AG09309 (cell line): ENCODE measurements around the gene FNDC3A.

ENCODE experiments used
- DNase-seq: peaks from one replicate; pipeline ENCODE4 v3.0.0-alpha.2; 2010; ENCODE audit warnings: low read depth
- H3K4me3 ChIP-seq: 2 replicates; pipeline ENCODE4 v1.5.1; 2011; ENCODE audit warnings: mild to moderate bottlenecking, low read depth, low read length, moderate library complexity; ENCODE audit not compliant: control insufficient read depth
- CTCF ChIP-seq: IDR thresholded peaks from 2 replicates; pipeline ENCODE4 v1.5.1; 2011; ENCODE audit warnings: mild to moderate bottlenecking, low read depth, low read length, inconsistent platforms; ENCODE audit not compliant: insufficient read depth, control insufficient read depth; ENCODE audit errors: missing control alignments

FNDC3A gene

GRCh38 chr13:49093376-49093775, 117.7 kb downstream of the FNDC3A start:
- TF ChIP-seq CTCF, result no peak
- H3K4me3 ChIP-seq, result no peak overlapping the region
- no peak for DNase-seq

GRCh38 chr13:49097374-49097773, 121.7 kb downstream of the FNDC3A start:
- DNase-seq, result peak; percentile 74
- H3K4me3 ChIP-seq, result no peak overlapping the region
- TF ChIP-seq CTCF, result no peak

- peak; percentile 90 for DNase-seq
- no peak for TF ChIP-seq CTCF
- no peak overlapping the region for H3K4me3 ChIP-seq
Measured at GRCh38 chr13:49098198-49098597, 122.5 kb downstream of the FNDC3A start.

GRCh38 chr13:49098771-49099512, 123.2 kb downstream of the FNDC3A start:
- peak; percentile 42 for TF ChIP-seq CTCF
- no peak for DNase-seq
- no peak overlapping the region for H3K4me3 ChIP-seq

- DNase-seq, result no peak
- no peak for TF ChIP-seq CTCF
- no peak overlapping the region for H3K4me3 ChIP-seq
Measured at GRCh38 chr13:49099513-49099877, 123.8 kb downstream of the FNDC3A start.

GRCh38 chr13:49100637-49101570, 125.2 kb downstream of the FNDC3A start:
- no peak for TF ChIP-seq CTCF
- no peak overlapping the region for H3K4me3 ChIP-seq
- no peak for DNase-seq
